ENCODE results near the gene CPLX4. TPM values are rescaled to one million over a fixed set of nuclear protein-coding genes. Genes with fewer than 3 reads are reported as not detected.

CPLX4 gene
- total RNA-seq, 1 experiment from 2014 or later = not detected

DNA sequence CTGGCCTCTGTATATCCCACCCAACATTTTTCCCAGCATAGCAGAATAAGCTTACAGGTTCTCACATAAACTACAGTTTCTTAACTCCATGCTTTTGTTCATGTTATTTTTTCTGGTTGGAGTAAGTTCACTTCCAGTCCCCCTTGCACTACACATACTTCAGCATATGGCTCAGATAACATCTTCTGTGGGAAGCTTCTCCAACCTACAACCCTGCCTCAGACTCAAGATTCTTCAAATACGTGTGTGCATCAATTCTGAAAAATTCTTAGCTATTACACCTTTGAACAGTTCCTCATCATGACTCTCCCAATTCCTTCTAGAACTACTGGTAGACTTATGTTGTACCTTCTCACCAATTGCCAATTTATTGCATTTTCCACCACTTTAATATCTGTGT is 7.5 kb upstream of the CPLX4 start:
- H3K36me3 Mint-ChIP-seq = peaks cover 29% of the 10 kb centered on the region
- no peaks in the 10 kb centered on the region for H3K27me3 Mint-ChIP-seq (ENCODE audit: low read depth)
- H3K27ac Mint-ChIP-seq = no peak overlapping the region
- H3K4me1 Mint-ChIP-seq = peaks cover 4% of the 10 kb centered on the region
- ChIA-PET POLR2A (no interaction called here), CTCF (interaction anchor here (0.5 to 0.9 kb wide), 3 partner anchors 18 to 76 kb away, joined by 3 read pairs; no protein-coding TSS in a partner anchor)
- peaks cover 7% of the 10 kb centered on the region; the same call in 1 of the 2 replicates for H3K9me3 Mint-ChIP-seq
- DNase-seq (ENCODE audit: low spot score) (no peak), ATAC-seq (no peak)
- no peak overlapping the region for H3K4me3 Mint-ChIP-seq
- no peak for TF ChIP-seq ATF1 (CRISPR knock-in tag; IDR thresholded peaks at IDR 0.05)
- no peak for TF ChIP-seq JAZF1 (CRISPR knock-in tag; IDR thresholded peaks at IDR 0.05)
- no peak for TF ChIP-seq ZNF263 (CRISPR knock-in tag; IDR thresholded peaks at IDR 0.05; ENCODE audit: low read depth)
- no peak for TF ChIP-seq HMGA2 (CRISPR knock-in tag; IDR thresholded peaks at IDR 0.05)
- TF ChIP-seq SMAD4 (CRISPR knock-in tag; IDR thresholded peaks at IDR 0.05) = no peak
- no peak for TF ChIP-seq NR2C2 (CRISPR knock-in tag; IDR thresholded peaks at IDR 0.05)
- no peak for TF ChIP-seq ZNF396 (CRISPR knock-in tag; IDR thresholded peaks at IDR 0.05; ENCODE audit: borderline replicate concordance)
- no peak for TF ChIP-seq MXD4 (CRISPR knock-in tag; IDR thresholded peaks at IDR 0.05; ENCODE audit: borderline replicate concordance)
- no peak for TF ChIP-seq EMX1 (CRISPR knock-in tag; IDR thresholded peaks at IDR 0.05)
- no peak for TF ChIP-seq CREM (CRISPR knock-in tag; IDR thresholded peaks at IDR 0.05)
- TF ChIP-seq, protein P1, sequence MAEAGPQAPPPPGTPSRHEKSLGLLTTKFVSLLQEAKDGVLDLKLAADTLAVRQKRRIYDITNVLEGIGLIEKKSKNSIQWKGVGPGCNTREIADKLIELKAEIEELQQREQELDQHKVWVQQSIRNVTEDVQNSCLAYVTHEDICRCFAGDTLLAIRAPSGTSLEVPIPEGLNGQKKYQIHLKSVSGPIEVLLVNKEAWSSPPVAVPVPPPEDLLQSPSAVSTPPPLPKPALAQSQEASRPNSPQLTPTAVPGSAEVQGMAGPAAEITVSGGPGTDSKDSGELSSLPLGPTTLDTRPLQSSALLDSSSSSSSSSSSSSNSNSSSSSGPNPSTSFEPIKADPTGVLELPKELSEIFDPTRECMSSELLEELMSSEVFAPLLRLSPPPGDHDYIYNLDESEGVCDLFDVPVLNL (CRISPR knock-in tag; IDR thresholded peaks at IDR 0.05; ENCODE audit: borderline replicate concordance, low read depth) = no peak
- TF ChIP-seq, protein P2, sequence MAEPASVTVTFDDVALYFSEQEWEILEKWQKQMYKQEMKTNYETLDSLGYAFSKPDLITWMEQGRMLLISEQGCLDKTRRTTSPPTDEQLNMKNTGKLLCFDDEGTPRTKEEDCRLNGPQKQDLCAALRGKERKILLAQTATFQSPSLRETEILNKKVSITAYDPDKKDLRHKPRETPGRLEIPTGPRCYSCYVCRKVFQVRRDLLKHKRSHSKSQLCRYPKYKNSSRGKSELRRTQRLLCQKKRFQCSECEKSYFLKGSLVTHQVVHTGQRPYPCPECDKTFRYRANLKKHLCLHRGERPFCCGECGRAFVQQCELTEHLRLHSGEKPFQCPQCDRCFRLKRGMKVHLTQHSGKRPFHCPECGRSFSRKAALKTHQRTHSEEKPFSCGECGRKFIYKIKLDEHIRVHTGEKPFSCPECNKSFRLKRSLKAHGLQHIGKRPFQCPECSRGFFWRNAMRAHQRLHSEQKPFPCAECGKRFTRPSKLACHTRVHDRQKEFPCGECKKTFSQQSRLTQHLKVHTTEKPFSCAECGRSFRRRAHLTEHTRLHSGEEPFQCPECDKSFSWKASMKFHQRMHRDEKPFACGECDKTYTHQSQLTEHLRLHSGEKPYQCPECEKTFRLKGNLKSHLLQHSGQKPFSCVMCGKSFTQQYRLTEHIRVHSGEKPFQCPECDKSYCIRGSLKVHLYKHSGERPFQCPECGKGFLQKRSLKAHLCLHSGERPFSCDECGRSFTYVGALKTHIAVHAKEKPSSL (CRISPR knock-in tag; conservative IDR thresholded peaks at IDR 0.05) = no peak
- no peak for TF ChIP-seq ZNF219 (CRISPR knock-in tag; IDR thresholded peaks at IDR 0.05; ENCODE audit: borderline replicate concordance)
- TF ChIP-seq NFE2L1 (CRISPR knock-in tag; IDR thresholded peaks at IDR 0.05) = no peak
- TF ChIP-seq TP53 (CRISPR knock-in tag; IDR thresholded peaks at IDR 0.05) = no peak
- TF ChIP-seq FOXP1 (CRISPR knock-in tag; IDR thresholded peaks at IDR 0.05; ENCODE audit: borderline replicate concordance) = no peak
- TF ChIP-seq, protein P3, sequence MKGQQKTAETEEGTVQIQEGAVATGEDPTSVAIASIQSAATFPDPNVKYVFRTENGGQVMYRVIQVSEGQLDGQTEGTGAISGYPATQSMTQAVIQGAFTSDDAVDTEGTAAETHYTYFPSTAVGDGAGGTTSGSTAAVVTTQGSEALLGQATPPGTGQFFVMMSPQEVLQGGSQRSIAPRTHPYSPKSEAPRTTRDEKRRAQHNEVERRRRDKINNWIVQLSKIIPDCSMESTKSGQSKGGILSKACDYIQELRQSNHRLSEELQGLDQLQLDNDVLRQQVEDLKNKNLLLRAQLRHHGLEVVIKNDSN (CRISPR knock-in tag; IDR thresholded peaks at IDR 0.05) = no peak
- TF ChIP-seq, protein P4, sequence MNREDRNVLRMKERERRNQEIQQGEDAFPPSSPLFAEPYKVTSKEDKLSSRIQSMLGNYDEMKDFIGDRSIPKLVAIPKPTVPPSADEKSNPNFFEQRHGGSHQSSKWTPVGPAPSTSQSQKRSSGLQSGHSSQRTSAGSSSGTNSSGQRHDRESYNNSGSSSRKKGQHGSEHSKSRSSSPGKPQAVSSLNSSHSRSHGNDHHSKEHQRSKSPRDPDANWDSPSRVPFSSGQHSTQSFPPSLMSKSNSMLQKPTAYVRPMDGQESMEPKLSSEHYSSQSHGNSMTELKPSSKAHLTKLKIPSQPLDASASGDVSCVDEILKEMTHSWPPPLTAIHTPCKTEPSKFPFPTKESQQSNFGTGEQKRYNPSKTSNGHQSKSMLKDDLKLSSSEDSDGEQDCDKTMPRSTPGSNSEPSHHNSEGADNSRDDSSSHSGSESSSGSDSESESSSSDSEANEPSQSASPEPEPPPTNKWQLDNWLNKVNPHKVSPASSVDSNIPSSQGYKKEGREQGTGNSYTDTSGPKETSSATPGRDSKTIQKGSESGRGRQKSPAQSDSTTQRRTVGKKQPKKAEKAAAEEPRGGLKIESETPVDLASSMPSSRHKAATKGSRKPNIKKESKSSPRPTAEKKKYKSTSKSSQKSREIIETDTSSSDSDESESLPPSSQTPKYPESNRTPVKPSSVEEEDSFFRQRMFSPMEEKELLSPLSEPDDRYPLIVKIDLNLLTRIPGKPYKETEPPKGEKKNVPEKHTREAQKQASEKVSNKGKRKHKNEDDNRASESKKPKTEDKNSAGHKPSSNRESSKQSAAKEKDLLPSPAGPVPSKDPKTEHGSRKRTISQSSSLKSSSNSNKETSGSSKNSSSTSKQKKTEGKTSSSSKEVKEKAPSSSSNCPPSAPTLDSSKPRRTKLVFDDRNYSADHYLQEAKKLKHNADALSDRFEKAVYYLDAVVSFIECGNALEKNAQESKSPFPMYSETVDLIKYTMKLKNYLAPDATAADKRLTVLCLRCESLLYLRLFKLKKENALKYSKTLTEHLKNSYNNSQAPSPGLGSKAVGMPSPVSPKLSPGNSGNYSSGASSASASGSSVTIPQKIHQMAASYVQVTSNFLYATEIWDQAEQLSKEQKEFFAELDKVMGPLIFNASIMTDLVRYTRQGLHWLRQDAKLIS (CRISPR knock-in tag; IDR thresholded peaks at IDR 0.05; ENCODE audit: borderline replicate concordance) = no peak
- TF ChIP-seq, protein P5, sequence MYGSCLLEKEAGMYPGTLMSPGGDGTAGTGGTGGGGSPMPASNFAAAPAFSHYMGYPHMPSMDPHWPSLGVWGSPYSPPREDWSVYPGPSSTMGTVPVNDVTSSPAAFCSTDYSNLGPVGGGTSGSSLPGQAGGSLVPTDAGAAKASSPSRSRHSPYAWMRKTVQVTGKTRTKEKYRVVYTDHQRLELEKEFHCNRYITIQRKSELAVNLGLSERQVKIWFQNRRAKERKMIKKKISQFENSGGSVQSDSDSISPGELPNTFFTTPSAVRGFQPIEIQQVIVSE (CRISPR knock-in tag; IDR thresholded peaks at IDR 0.05; ENCODE audit: borderline replicate concordance) = no peak
- TF ChIP-seq, protein P6, sequence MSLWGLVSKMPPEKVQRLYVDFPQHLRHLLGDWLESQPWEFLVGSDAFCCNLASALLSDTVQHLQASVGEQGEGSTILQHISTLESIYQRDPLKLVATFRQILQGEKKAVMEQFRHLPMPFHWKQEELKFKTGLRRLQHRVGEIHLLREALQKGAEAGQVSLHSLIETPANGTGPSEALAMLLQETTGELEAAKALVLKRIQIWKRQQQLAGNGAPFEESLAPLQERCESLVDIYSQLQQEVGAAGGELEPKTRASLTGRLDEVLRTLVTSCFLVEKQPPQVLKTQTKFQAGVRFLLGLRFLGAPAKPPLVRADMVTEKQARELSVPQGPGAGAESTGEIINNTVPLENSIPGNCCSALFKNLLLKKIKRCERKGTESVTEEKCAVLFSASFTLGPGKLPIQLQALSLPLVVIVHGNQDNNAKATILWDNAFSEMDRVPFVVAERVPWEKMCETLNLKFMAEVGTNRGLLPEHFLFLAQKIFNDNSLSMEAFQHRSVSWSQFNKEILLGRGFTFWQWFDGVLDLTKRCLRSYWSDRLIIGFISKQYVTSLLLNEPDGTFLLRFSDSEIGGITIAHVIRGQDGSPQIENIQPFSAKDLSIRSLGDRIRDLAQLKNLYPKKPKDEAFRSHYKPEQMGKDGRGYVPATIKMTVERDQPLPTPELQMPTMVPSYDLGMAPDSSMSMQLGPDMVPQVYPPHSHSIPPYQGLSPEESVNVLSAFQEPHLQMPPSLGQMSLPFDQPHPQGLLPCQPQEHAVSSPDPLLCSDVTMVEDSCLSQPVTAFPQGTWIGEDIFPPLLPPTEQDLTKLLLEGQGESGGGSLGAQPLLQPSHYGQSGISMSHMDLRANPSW (CRISPR knock-in tag; conservative IDR thresholded peaks at IDR 0.05; ENCODE audit: low read depth) = no peak
